ENCODE results near the gene MBD6.

Gene MBD6

GRCh38 chr12:57528831-57529555 lies 6.4 kb downstream of the MBD6 start:
- no peak for DNase-seq (ENCODE audit: low read depth)

DNA sequence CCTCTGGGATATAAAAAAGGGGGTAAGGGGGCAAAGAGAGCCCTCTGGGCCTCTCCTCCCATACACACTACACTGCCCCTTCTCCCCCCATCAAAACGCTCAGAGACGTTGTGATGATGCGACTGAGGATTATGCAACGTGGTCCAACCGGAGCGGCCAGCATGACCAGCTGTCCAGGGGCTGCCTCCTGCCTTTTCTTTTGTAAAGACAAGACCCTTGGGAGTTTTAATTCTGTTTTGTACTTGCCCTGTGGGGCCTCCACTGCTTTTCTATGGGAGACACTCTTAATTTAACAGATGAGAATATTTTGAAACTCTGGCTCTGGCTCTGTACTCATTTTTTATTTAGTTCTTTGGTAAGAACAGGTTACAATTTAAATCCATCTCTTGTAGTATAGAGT lies 7.2 kb downstream of the MBD6 start:
- no peak for DNase-seq (ENCODE audit: low read depth)

- DNase-seq (ENCODE audit: low read depth) = no peak
These were observed 7.9 kb downstream of the MBD6 start for GRCh38 chr12:57530396-57531142.

GRCh38 chr12:57531836-57532235 lies 9.2 kb downstream of the MBD6 start:
- DNase-seq (ENCODE audit: low read depth) = no peak

- DNase-seq (ENCODE audit: low read depth) = no peak
These were observed 10.5 kb downstream of the MBD6 start for GRCh38 chr12:57533108-57533507.

GRCh38 chr12:57534250-57534649 lies 11.6 kb downstream of the MBD6 start:
- DNase-seq (ENCODE audit: low read depth) = no peak

DNA sequence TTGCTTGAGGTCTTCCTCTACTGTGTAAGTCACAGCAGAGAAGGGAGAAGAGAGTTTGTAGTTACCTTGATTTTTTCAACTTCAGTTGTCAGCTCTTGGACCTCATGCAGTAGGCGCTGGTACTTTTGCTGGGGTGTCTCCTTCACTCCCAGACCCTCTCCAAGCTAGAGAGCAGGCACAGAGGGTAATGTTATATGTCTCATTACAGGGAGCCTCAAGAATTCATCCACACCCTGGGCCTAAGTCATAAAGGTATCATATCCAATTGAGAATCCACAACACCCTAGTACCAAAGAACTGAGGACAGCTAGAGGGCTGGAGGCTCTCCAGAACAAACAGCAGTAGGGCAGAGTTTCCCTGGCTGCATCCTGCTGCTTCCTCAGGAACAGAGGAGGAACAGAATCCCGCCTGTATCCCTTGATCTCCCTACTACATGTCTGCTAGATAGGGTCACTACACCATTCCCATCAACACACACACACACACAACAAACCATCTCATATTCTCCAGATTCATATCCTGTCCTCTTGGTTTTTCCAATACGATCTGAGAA lies 12.4 kb downstream of the MBD6 start:
- no peak for DNase-seq (ENCODE audit: low read depth)

DNA sequence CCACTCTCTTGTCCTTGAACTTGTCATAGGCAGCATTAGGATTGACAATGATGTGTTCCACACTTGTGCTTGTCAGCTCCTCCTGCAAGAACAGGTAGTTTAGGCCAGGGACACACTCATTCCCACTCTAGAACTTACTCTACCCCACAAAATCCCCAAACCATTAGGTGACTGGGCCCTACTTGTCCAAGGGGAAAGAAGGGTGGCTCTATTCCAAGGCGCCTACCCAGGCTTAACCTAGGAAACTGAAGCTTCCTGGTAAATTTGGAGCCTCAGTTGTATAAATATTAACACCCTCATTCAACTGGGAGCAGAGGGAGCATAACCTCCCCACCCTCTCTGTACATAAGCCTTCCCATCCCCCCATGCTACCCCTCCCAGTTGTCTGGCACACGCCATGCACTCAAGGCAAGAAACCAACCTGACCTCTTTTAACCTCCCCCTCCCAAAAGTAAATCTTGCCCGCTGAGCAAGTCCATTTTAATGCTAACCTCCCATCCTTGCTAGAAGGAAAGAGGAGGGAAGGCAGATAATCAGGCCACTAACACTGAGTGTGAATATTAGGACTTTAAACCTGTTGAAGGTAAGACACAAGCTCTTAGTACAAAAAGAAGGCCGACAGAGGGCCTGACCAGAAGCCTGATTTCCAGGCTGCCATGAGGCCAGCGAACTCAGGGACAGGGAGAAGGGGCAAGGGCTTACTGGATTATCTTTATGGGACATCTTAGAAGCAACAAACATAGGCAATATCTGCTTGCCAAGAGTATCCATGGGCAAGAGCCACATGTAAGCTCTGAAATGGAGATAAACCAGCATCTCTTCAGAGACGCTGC lies 13.4 kb downstream of the MBD6 start:
- no peak for DNase-seq (ENCODE audit: low read depth)

DNA sequence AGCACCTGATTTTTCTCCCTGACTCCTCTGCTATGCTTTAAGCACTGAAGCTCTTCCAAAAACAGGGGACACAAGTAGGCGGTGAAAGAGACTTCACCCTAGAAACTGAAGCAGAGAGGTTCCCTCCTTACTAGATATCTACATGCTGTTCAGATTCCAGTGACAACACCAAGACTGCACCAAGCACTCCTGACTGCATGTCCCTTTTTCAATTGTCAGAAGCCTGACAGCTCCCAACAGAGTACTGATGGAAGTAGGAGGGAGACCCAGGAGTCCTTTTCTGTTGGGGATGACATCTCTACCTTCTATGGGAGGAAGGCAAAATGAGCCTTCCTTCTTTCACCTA lies 13.9 kb downstream of the MBD6 start:
- DNase-seq (ENCODE audit: low read depth) = no peak

DNA sequence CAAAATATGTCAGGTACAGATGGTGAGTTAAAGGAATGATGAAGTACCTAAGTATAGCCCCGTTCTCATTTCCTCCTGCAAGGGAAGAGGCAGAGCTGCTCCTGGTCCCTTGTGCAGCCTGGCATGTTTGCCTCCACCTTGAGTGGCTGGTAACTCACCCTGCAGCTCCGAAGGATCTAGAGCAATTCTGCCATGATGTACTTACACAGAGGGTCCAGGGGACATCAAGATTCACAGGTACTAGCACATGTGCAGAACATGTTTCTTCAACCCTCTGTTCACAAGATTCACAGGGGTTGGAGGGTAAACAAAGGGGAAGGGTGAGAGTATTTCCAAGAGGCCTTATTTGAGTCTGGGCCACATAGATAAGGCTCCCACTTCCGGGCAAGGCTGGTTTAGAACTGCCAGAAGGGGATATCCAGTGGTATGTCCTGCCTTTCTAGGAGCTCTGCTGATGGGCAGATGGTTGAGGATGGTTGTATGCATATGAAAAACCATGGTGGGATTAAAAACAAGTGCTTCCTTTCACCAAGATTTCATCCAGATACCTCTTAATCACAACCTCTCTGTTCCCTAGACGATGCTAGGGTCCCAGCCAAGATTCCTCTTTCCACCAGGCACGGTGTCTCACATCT lies 16.6 kb downstream of the MBD6 start:
- DNase-seq (ENCODE audit: low read depth) = no peak

- DNase-seq (ENCODE audit: low read depth) = no peak
These were observed 18.4 kb downstream of the MBD6 start for GRCh38 chr12:57541001-57541400.

- DNase-seq (ENCODE audit: low read depth) = no peak
These were observed 19.1 kb downstream of the MBD6 start for GRCh38 chr12:57541717-57542116.

DNA sequence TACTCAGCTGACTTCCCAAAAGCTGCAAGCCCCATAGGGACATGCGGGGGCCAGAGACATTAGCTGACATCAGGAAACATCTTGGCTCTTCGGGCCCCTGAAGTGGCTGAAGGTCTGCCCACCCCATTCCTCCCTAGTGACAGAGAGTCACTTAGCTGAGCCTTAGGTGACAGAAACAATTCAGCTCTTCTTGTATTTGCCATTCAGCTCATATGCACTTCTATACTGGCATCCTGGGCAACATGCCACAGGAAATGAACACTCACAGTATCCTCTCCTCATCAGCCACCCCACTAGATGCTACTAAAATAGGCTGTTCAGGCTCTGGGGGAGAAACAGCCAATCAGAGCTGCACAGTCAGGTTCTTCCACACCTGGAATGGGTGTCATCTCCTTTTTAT lies 21.0 kb downstream of the MBD6 start:
- no peak for DNase-seq (ENCODE audit: low read depth)

DNA sequence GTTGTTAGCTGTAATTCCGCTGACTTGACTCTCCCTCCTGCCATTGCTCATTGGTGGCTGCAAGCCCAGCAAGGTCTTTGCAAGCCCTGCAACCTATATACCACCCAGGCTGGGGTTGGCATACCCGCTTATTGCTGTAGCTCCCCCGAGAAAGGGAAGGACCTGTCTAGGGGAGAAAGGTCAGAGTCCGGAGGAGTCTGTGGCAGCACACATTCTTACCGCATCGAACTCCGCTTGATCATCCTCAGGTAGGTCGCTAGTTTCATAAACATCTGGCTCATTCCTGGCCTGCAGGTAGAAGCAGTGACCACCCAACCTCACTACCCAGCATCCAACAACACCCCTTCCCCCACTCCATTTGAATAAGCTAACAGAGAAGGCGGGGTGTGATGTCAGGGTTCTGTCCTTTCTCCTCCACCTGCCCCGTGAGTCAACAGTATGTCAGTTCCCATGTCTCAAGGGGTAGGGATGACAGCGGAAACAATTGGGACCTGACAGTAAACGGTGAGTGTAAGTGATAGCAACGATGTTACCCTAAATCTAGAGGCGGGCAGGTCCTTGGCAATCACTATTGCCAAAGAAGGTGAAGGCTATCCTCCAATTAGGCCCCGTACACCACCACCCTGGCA lies 23.3 kb downstream of the MBD6 start:
- no peak for DNase-seq (ENCODE audit: low read depth)

DNA sequence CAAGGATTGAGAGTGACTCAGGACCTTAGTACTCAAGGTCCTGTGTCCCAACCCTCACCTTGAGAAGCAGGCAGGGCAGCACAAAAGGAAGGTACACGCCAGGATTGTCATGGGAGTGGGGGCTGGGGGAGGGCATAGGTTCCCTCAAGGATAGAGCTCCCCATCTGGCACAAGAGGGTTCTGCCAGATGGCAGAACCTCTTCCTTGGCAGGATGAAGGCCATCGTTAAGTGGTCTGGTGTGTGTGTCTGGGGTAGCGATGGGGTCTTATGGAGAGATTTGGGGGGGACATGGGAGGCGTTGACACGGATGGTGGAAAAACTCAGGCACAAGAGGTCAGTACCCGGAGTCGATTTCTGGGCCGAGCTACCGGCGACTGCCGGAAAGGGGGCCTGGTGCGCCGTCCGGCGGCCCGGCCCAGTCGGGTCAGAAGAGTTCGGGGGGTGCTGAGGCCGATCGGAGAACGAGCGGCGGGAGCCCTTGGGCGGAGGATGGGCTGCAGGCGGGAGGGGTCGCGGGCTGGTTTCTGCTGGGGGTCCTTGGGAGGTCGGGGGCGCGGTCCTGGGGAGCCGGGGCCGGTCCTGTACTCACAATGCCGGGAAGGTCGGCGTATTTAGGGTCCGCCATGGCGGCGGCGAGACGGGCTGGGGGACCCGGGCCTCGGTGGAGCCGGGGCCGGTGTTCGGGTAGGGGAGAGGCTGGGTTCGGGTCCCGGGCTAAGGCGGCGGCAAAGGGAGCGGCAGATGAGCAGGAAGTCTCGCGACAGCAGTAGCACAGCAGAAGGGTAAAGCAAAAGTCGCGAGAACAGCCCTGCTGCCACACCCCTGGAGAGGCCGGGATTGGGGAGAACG lies 24.0 kb downstream of the MBD6 start, which contains the start of gene DCTN2:
TSS of gene DCTN2 (minus strand) at position 755 of the 850 bp plus-strand sequence. CDS start at position 626, 129 bp downstream.
- peak; percentile 83 for DNase-seq (ENCODE audit: low read depth)

GRCh38 chr12:57547288-57548012 lies 24.8 kb downstream of the MBD6 start:
- no peak for DNase-seq (ENCODE audit: low read depth)

- no peak for DNase-seq (ENCODE audit: low read depth)
These were observed 25.3 kb downstream of the MBD6 start for GRCh38 chr12:57548013-57548315.

- no peak for DNase-seq (ENCODE audit: low read depth)
These were observed 25.9 kb downstream of the MBD6 start for GRCh38 chr12:57548488-57548887.

DNA sequence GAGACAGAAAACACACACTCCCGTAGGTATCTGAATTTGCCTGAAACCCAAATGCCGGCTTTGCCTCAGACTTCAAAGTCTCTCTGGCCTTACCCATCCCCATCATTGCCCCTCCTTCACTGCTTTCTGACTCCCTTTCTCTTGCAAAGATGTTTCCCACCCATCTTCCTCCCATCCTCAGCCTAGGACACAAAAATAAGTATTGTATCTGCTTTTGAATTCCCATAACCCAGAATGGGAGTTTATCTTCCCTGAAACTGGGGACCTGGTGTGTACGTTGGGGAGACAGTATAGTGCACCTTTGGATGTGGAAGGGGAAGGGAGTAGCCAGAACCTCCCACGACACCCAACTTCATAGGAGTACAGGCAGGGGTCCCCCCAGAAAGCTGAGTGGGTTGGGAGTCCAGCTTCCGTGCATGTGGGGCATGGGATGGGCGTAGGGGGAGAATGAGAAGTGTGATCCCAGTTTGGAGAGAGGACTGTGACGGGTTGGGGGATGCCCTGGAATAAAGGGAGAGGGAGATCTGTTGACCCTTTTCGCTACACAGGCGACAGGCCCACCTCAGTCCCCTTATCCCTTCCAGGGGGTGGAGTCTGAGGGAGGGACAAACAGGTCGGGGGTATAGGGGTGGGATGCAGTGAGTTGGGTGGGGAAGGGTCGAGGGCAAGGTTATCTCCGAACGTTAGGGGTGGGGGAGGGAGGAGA lies 26.7 kb downstream of the MBD6 start:
- no peak for DNase-seq (ENCODE audit: low read depth)

Measured in stimulated activated CD8-positive, alpha-beta memory T cell treated with anti-CD3 and anti-CD28 coated beads, Interleukin-12 subunit alpha, Interleukin-12 subunit beta, amount 100 ng/mL, for 1 hour (primary cell).